Measurements from ENCODE around the gene CAMTA1.

DNA sequence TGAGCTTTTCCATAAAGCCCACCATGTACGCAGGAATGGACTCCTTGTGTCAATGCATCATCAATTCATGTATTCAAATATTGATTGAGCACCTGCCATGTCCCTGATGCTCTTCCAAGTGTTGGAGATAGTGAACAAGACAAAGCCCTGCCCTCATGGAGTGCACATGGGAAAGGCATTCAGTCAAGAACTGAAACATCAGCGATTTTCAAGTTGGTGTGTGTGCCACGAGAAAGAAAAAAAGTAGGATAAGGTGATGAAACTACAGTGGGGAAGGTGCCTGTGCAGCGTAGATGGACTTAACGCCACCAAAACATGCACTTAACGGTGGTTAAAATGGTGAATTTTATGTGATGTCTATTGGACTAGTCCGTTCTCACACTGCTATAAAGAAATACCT is 553.2 kb downstream of the CAMTA1 start:
- TF ChIP-seq POLR2A (IDR thresholded peaks at IDR 0.05): no peak
- TF ChIP-seq CTCF (IDR thresholded peaks at IDR 0.05): no peak
- TF ChIP-seq POLR2AphosphoS5 (IDR thresholded peaks at IDR 0.05): no peak

All from prostate gland (tissue), 2 donors.